ENCODE results near the gene CEP85L.
A peak's percentile ranks its signal among the peaks of the same experiment; 100 is the strongest.

CEP85L gene

GRCh38 chr6:118586746-118587485 is 64.5 kb downstream of the CEP85L start:
- no peaks in the 10 kb centered on the region for H3K79me2 ChIP-seq (ENCODE audit: insufficient read depth, low read depth)
- no peak overlapping the region for H2AFZ ChIP-seq (ENCODE audit: low read depth)
- no peak overlapping the region for H3K27ac ChIP-seq
- H3K4me3 ChIP-seq (IDR thresholded peaks at IDR 0.05; ENCODE audit: insufficient read depth, low read depth, low read length) = no peak overlapping the region
- H3K9ac ChIP-seq = no peak overlapping the region
- no peaks in the 10 kb centered on the region for H3K27me3 ChIP-seq (ENCODE audit: insufficient read depth, low read depth)
- no peak for TF ChIP-seq CTCF (conservative IDR thresholded peaks at IDR 0.05; ENCODE audit: low read depth, low read length)
- H3K36me3 ChIP-seq (ENCODE audit: insufficient read depth) = no peaks in the 10 kb centered on the region
- H3K4me1 ChIP-seq (ENCODE audit: low read depth, poor library complexity, severe bottlenecking) = no peaks in the 10 kb centered on the region
- H3K4me2 ChIP-seq = no peak overlapping the region
- no peaks in the 10 kb centered on the region for H4K20me1 ChIP-seq (ENCODE audit: insufficient read depth)

GRCh38 chr6:118584911-118585310 is 66.5 kb downstream of the CEP85L start:
- Histone ChIP-seq H3K9ac (no peak overlapping the region), H3K4me1 (ENCODE audit: low read depth, poor library complexity, severe bottlenecking) (no peaks in the 10 kb centered on the region), H3K79me2 (ENCODE audit: insufficient read depth, low read depth) (no peaks in the 10 kb centered on the region), H3K27ac (no peak overlapping the region), H3K36me3 (ENCODE audit: insufficient read depth) (no peaks in the 10 kb centered on the region), H2AFZ (ENCODE audit: low read depth) (no peak overlapping the region), H3K27me3 (ENCODE audit: insufficient read depth, low read depth) (no peaks in the 10 kb centered on the region), H3K4me2 (no peak overlapping the region), H4K20me1 (ENCODE audit: insufficient read depth) (no peaks in the 10 kb centered on the region), H3K4me3 (IDR thresholded peaks at IDR 0.05; ENCODE audit: insufficient read depth, low read depth, low read length) (no peak overlapping the region)
- TF ChIP-seq CTCF (conservative IDR thresholded peaks at IDR 0.05; ENCODE audit: low read depth, low read length) = no peak

- no peaks in the 10 kb centered on the region for H3K79me2 ChIP-seq (ENCODE audit: insufficient read depth, low read depth)
These were observed 69.9 kb downstream of the CEP85L start for GRCh38 chr6:118581489-118581959.

GRCh38 chr6:118580585-118581419 is 70.6 kb downstream of the CEP85L start:
- no peak overlapping the region for H3K4me2 ChIP-seq
- peak; percentile 60; the same call in 1 of the 2 replicates for TF ChIP-seq CTCF (conservative IDR thresholded peaks at IDR 0.05; ENCODE audit: low read depth, low read length)
- no peak overlapping the region for H3K9ac ChIP-seq
- no peaks in the 10 kb centered on the region for H3K27me3 ChIP-seq (ENCODE audit: insufficient read depth, low read depth)
- H2AFZ ChIP-seq (ENCODE audit: low read depth) = no peak overlapping the region
- H4K20me1 ChIP-seq (ENCODE audit: insufficient read depth) = no peaks in the 10 kb centered on the region
- no peaks in the 10 kb centered on the region for H3K4me1 ChIP-seq (ENCODE audit: low read depth, poor library complexity, severe bottlenecking)
- H3K27ac ChIP-seq = no peak overlapping the region
- no peak overlapping the region for H3K4me3 ChIP-seq (IDR thresholded peaks at IDR 0.05; ENCODE audit: insufficient read depth, low read depth, low read length)
- no peaks in the 10 kb centered on the region for H3K36me3 ChIP-seq (ENCODE audit: insufficient read depth)
- H3K79me2 ChIP-seq (ENCODE audit: insufficient read depth, low read depth) = no peaks in the 10 kb centered on the region

More at GRCh38 chr6:118581489-118581959, 69.9 kb downstream of the CEP85L start:
- H3K4me2 ChIP-seq = no peak overlapping the region
- H3K27me3 ChIP-seq (ENCODE audit: insufficient read depth, low read depth) = no peaks in the 10 kb centered on the region
- no peaks in the 10 kb centered on the region for H4K20me1 ChIP-seq (ENCODE audit: insufficient read depth)
- no peak for TF ChIP-seq CTCF (conservative IDR thresholded peaks at IDR 0.05; ENCODE audit: low read depth, low read length)
- H2AFZ ChIP-seq (ENCODE audit: low read depth) = no peak overlapping the region
- H3K36me3 ChIP-seq (ENCODE audit: insufficient read depth) = no peaks in the 10 kb centered on the region
- no peak overlapping the region for H3K4me3 ChIP-seq (IDR thresholded peaks at IDR 0.05; ENCODE audit: insufficient read depth, low read depth, low read length)
- no peak overlapping the region for H3K27ac ChIP-seq
- H3K9ac ChIP-seq = no peak overlapping the region
- H3K4me1 ChIP-seq (ENCODE audit: low read depth, poor library complexity, severe bottlenecking) = no peaks in the 10 kb centered on the region

Data from KMS-11 (cell line).